ENCODE results near the gene NCKAP5. TPM values are rescaled to one million over a fixed set of nuclear protein-coding genes. Genes with fewer than 3 reads are reported as not detected.

The NCKAP5 gene
- total and polyA plus RNA-seq, 2 of the 8 experiments (the other 6 are each of a cell fraction or from before 2014, with no cell fraction given), result 0.27 to 0.86 TPM

DNA sequence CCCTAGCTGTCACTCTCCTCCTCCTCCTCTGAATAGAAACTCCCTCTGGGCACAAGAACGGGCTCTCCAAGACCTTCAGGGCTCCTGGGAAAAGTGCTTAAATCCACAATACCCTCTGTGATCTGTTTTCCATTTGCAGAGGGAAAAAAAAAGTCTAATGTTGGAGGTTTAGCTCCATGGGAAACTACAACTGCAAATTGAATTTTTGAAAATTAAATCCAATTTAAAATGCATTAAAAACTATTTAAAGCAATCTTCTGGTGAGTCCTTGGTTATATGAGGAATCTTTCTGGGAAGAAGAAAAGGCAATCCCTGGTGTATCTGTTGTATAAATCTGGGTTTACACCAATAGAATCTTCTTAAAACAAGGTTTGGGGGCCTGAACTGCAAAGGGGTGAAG, 64.3 kb downstream of the NCKAP5 start (continued):
- TF ChIP-seq JUND (IDR thresholded peaks at IDR 0.05; ENCODE audit: low read length), result no peak
- TF ChIP-seq POLR2AphosphoS5 (IDR thresholded peaks at IDR 0.05; ENCODE audit: low read depth, low read length), result no peak
- no peak for TF ChIP-seq CREB1 (IDR thresholded peaks at IDR 0.05)
- TF ChIP-seq ZNF274 (IDR thresholded peaks at IDR 0.05; ENCODE audit: borderline replicate concordance, extremely low read depth, low read length), result no peak
- no peak for TF ChIP-seq SAP30 (IDR thresholded peaks at IDR 0.05; ENCODE audit: insufficient read depth, insufficient replicate concordance, low read length)
- no peak for TF ChIP-seq BCL11A (IDR thresholded peaks at IDR 0.05; ENCODE audit: low read depth in 2 of 2, low read length in 2 of 2)
- no peak for TF ChIP-seq RNF2 (IDR thresholded peaks at IDR 0.05; ENCODE audit: borderline replicate concordance, low read depth, low read length, missing control alignments, poor library complexity, severe bottlenecking)
- no peak for TF ChIP-seq KDM1A (IDR thresholded peaks at IDR 0.05; ENCODE audit: borderline replicate concordance, low read length)
- no peak for TF ChIP-seq POLR2A (IDR thresholded peaks at IDR 0.05; ENCODE audit: control extremely low read depth in 1 of 2, low read depth in 2 of 2, low read length in 2 of 2)
